Activated naive CD8-positive, alpha-beta T cell treated with anti-CD3 and anti-CD28 coated beads for 36 hours (primary cell): ENCODE data around the gene KDM2B. TPM values are rescaled to one million over a fixed set of nuclear protein-coding genes. Genes with fewer than 3 reads are reported as not detected.
A peak's percentile ranks its signal among the peaks of the same experiment; 100 is the strongest.

Experiments used
- DNase-seq: peaks from one replicate; pipeline ENCODE4 v3.0.0; 2021
- H3K27ac Mint-ChIP-seq: one replicate; pipeline ENCODE4 v1.8.0; 2022; ENCODE audit warnings: mild to moderate bottlenecking, moderate library complexity, mixed read lengths
- H3K27me3 Mint-ChIP-seq: one replicate; pipeline ENCODE4 v1.8.0; 2022; ENCODE audit warnings: mild to moderate bottlenecking, mixed read lengths
- H3K36me3 Mint-ChIP-seq: one replicate; pipeline ENCODE4 v1.8.0; 2021; ENCODE audit warnings: mild to moderate bottlenecking, mixed read lengths
- H3K4me1 Mint-ChIP-seq: one replicate; pipeline ENCODE4 v1.8.0; 2021; ENCODE audit warnings: mixed read lengths
- H3K4me3 Mint-ChIP-seq: one replicate; pipeline ENCODE4 v1.8.0; 2022; ENCODE audit warnings: mild to moderate bottlenecking, moderate library complexity, mixed read lengths
- H3K9me3 Mint-ChIP-seq: one replicate; pipeline ENCODE4 v1.8.0; 2022; ENCODE audit warnings: mixed read lengths
- total RNA-seq, 2 experiments: library from RNA; stranded (reverse); gene quantifications; one replicate each; pipeline ENCODE4 v1.2.3, GENCODE V29; 2021

The KDM2B gene
- 10 to 100 TPM; 55.3 to 57.3 TPM for total RNA-seq

GRCh38 chr12:121580959-121581685, at the start of gene KDM2B:
Gene KDM2B (minus strand): TSS chr12:121581023. CDS start chr12:121580911, 112 bp downstream.
- Mint-ChIP-seq H3K9me3 (no peaks in the 10 kb centered on the region), H3K27me3 (no peaks in the 10 kb centered on the region), H3K4me1 (peaks cover 25% of the 10 kb centered on the region), H3K36me3 (no peaks in the 10 kb centered on the region), H3K27ac (peak within 1 kb of the TSS; percentile 96), H3K4me3 (peak within 1 kb of the TSS; percentile 92)
- DNase-seq: no peak

GRCh38 chr12:121628536-121628935, 47.7 kb upstream of the KDM2B start:
- no peak for DNase-seq
- peaks cover 48% of the 10 kb centered on the region for H3K36me3 Mint-ChIP-seq

GRCh38 chr12:121628037-121628436, 47.2 kb upstream of the KDM2B start:
- no peak for DNase-seq
- Mint-ChIP-seq H3K36me3 (peaks cover 48% of the 10 kb centered on the region), H3K27ac (peak overlapping the region; percentile 98), H3K4me1 (peaks cover 52% of the 10 kb centered on the region), H3K4me3 (peak overlapping the region; percentile 93), H3K9me3 (no peaks in the 10 kb centered on the region), H3K27me3 (no peaks in the 10 kb centered on the region)

More at GRCh38 chr12:121628536-121628935, 47.7 kb upstream of the KDM2B start:
- no peaks in the 10 kb centered on the region for H3K27me3 Mint-ChIP-seq
- peak overlapping the region; percentile 93 for H3K4me3 Mint-ChIP-seq
- no peaks in the 10 kb centered on the region for H3K9me3 Mint-ChIP-seq
- peak overlapping the region; percentile 98 for H3K27ac Mint-ChIP-seq
- H3K4me1 Mint-ChIP-seq: peaks cover 56% of the 10 kb centered on the region

- Mint-ChIP-seq H3K36me3 (peaks cover 43% of the 10 kb centered on the region), H3K27ac (peak overlapping the region; percentile 98), H3K9me3 (no peaks in the 10 kb centered on the region), H3K4me3 (peak overlapping the region; percentile 93), H3K27me3 (no peaks in the 10 kb centered on the region), H3K4me1 (peaks cover 42% of the 10 kb centered on the region)
- peak; percentile 93 for DNase-seq
Measured at GRCh38 chr12:121626853-121627640, 46.2 kb upstream of the KDM2B start.

GRCh38 chr12:121626087-121626852, 45.4 kb upstream of the KDM2B start, which contains the start of gene ORAI1:
Gene ORAI1 (plus strand): TSS chr12:121626530.
- Mint-ChIP-seq H3K27ac (peak within 1 kb of the TSS; percentile 98), H3K36me3 (peaks cover 37% of the 10 kb centered on the region), H3K9me3 (no peaks in the 10 kb centered on the region), H3K27me3 (no peaks in the 10 kb centered on the region), H3K4me1 (peaks cover 35% of the 10 kb centered on the region), H3K4me3 (peak within 1 kb of the TSS; percentile 93)
- peak; percentile 98 for DNase-seq

- Mint-ChIP-seq H3K4me1 (peaks cover 7% of the 10 kb centered on the region), H3K4me3 (no peak overlapping the region), H3K27ac (no peak overlapping the region), H3K27me3 (no peaks in the 10 kb centered on the region), H3K36me3 (no peaks in the 10 kb centered on the region), H3K9me3 (no peaks in the 10 kb centered on the region)
- no peak for DNase-seq
Measured at GRCh38 chr12:121620333-121620891, 39.6 kb upstream of the KDM2B start.

- H3K9me3 Mint-ChIP-seq: no peaks in the 10 kb centered on the region
- H3K27ac Mint-ChIP-seq: no peak overlapping the region
- peaks cover 2% of the 10 kb centered on the region for H3K36me3 Mint-ChIP-seq
- peaks cover 3% of the 10 kb centered on the region for H3K4me1 Mint-ChIP-seq
- no peaks in the 10 kb centered on the region for H3K27me3 Mint-ChIP-seq
- no peak for DNase-seq
- no peak overlapping the region for H3K4me3 Mint-ChIP-seq
Measured at GRCh38 chr12:121618659-121619233, 37.9 kb upstream of the KDM2B start.

- no peak overlapping the region for H3K27ac Mint-ChIP-seq
- no peaks in the 10 kb centered on the region for H3K9me3 Mint-ChIP-seq
- no peaks in the 10 kb centered on the region for H3K27me3 Mint-ChIP-seq
- peaks cover 3% of the 10 kb centered on the region for H3K4me1 Mint-ChIP-seq
- no peak overlapping the region for H3K4me3 Mint-ChIP-seq
- no peak for DNase-seq
- H3K36me3 Mint-ChIP-seq: peaks cover 2% of the 10 kb centered on the region
Measured at GRCh38 chr12:121614872-121615467, 34.1 kb upstream of the KDM2B start.

- Mint-ChIP-seq H3K9me3 (no peaks in the 10 kb centered on the region), H3K27ac (no peak overlapping the region), H3K36me3 (peaks cover 2% of the 10 kb centered on the region), H3K27me3 (no peaks in the 10 kb centered on the region), H3K4me1 (peaks cover 3% of the 10 kb centered on the region), H3K4me3 (no peak overlapping the region)
- DNase-seq: no peak
Measured at GRCh38 chr12:121613462-121613861, 32.6 kb upstream of the KDM2B start.

GRCh38 chr12:121611306-121611705, 30.5 kb upstream of the KDM2B start:
- no peak for DNase-seq

GRCh38 chr12:121610239-121611149, 29.7 kb upstream of the KDM2B start:
- DNase-seq: no peak
- Mint-ChIP-seq H3K27me3 (no peaks in the 10 kb centered on the region), H3K27ac (no peak overlapping the region), H3K4me1 (peaks cover 3% of the 10 kb centered on the region), H3K9me3 (no peaks in the 10 kb centered on the region), H3K4me3 (no peak overlapping the region), H3K36me3 (peaks cover 2% of the 10 kb centered on the region)

More at GRCh38 chr12:121611306-121611705, 30.5 kb upstream of the KDM2B start:
- Mint-ChIP-seq H3K9me3 (no peaks in the 10 kb centered on the region), H3K4me3 (no peak overlapping the region), H3K27ac (no peak overlapping the region), H3K4me1 (peaks cover 3% of the 10 kb centered on the region), H3K36me3 (peaks cover 2% of the 10 kb centered on the region), H3K27me3 (no peaks in the 10 kb centered on the region)

- no peaks in the 10 kb centered on the region for H3K27me3 Mint-ChIP-seq
- H3K27ac Mint-ChIP-seq: no peak overlapping the region
- no peaks in the 10 kb centered on the region for H3K36me3 Mint-ChIP-seq
- H3K9me3 Mint-ChIP-seq: no peaks in the 10 kb centered on the region
- no peaks in the 10 kb centered on the region for H3K4me1 Mint-ChIP-seq
- DNase-seq: no peak
- H3K4me3 Mint-ChIP-seq: no peak overlapping the region
Measured at GRCh38 chr12:121608301-121608700, 27.5 kb upstream of the KDM2B start.

- Mint-ChIP-seq H3K27me3 (no peaks in the 10 kb centered on the region), H3K4me3 (no peak overlapping the region), H3K27ac (no peak overlapping the region), H3K4me1 (no peaks in the 10 kb centered on the region), H3K9me3 (no peaks in the 10 kb centered on the region), H3K36me3 (no peaks in the 10 kb centered on the region)
- no peak for DNase-seq
Measured at GRCh38 chr12:121603581-121603980, 22.8 kb upstream of the KDM2B start.
